Natural killer cell (primary cell): Measurements from ENCODE around the gene RCBTB2. TPM values are rescaled to one million over a fixed set of nuclear protein-coding genes. Genes with fewer than 3 reads are reported as not detected.

ENCODE experiments used
- ATAC-seq, 3 donors: fragments of 150-1000 bp in 2 of 3; fragments of 200-7000 bp in 1 of 3; cut with Tn5 transposase; 1 replicate in 1 of 3; 2 replicates in 2 of 3; pipeline ENCODE4 v1.10.0; 2021; ENCODE audit warnings: mild to moderate bottlenecking in 2 of 3, moderate library complexity in 2 of 3
- DNase-seq, 2 donors: peaks; one replicate each; pipeline versions ENCODE4 v3.0.0 to v3.0.0-alpha.2; 2013 to 2021; ENCODE audit warnings: mixed read lengths in 1 of 2
- H3K27ac ChIP-seq: one replicate; pipeline ENCODE4 v1.5.1; 2013; ENCODE audit warnings: mild to moderate bottlenecking, low read length
- H3K27me3 ChIP-seq: one replicate; pipeline ENCODE4 v1.6.1; 2013; ENCODE audit warnings: low read length; ENCODE audit not compliant: control insufficient read depth, insufficient read depth
- H3K36me3 ChIP-seq: one replicate; pipeline ENCODE4 v1.6.1; 2013; ENCODE audit warnings: low read length; ENCODE audit not compliant: control insufficient read depth, insufficient read depth
- H3K4me1 ChIP-seq: one replicate; pipeline ENCODE4 v1.6.1; 2013; ENCODE audit warnings: low read length; ENCODE audit not compliant: control insufficient read depth, insufficient read depth
- H3K4me3 ChIP-seq: one replicate; pipeline ENCODE4 v1.5.1; 2013; ENCODE audit warnings: low read length
- H3K9me3 ChIP-seq: one replicate; pipeline ENCODE4 v1.6.1; 2013; ENCODE audit warnings: low read length; ENCODE audit not compliant: control insufficient read depth, insufficient read depth
- H3K27ac Mint-ChIP-seq, 2 donors: one replicate each; pipeline ENCODE4 v1.8.0; 2022; ENCODE audit warnings: mild to moderate bottlenecking in 2 of 2, mixed read lengths in 2 of 2, moderate library complexity in 1 of 2
- H3K27me3 Mint-ChIP-seq, 2 donors: one replicate each; pipeline ENCODE4 v1.8.0; 2022; ENCODE audit warnings: low read depth in 2 of 2, mixed read lengths in 2 of 2
- H3K36me3 Mint-ChIP-seq: one replicate; pipeline ENCODE4 v1.8.0; 2022; ENCODE audit warnings: mixed read lengths
- H3K4me1 Mint-ChIP-seq, 2 donors: one replicate each; pipeline ENCODE4 v1.8.0; 2022; ENCODE audit warnings: mixed read lengths in 2 of 2
- H3K4me3 Mint-ChIP-seq: one replicate; pipeline ENCODE4 v1.8.0; 2022; ENCODE audit warnings: mild to moderate bottlenecking, moderate library complexity, mixed read lengths
- H3K9me3 Mint-ChIP-seq, 2 donors: one replicate each; pipeline ENCODE4 v1.8.0; 2022; ENCODE audit warnings: mixed read lengths in 2 of 2
- CTCF ChIP-seq: fragments of 200-600 bp; IDR thresholded peaks from one replicate; pipeline ENCODE4 v1.8.0; 2022; ENCODE audit warnings: antibody characterized with exemption
- WGBS: methylation state at CpG from one replicate; pipeline ENCODE4 v1.1.7; 2013; ENCODE audit warnings: missing lambda C conversion rate; ENCODE audit not compliant: insufficient coverage; 5-methylcytosine and 5-hydroxymethylcytosine counted together
- intact Hi-C: fragments of 100-400 bp; cut with micrococcal nuclease; formaldehyde crosslinking; loops from one replicate; pipeline ENCODE4 v1.14.2; 2022
- total RNA-seq, 4 donors: library from RNA; stranded (reverse); fragments of 120-200 nt in 1 of 4; gene quantifications; one replicate each; pipeline versions ENCODE4 v1.2.3 to v1.2.4, GENCODE V29; 2013 to 2022

Gene RCBTB2
- total RNA-seq, 3 donors from 2014 or later (not counting 1 experiment from before 2014, with no cell fraction given), result 21.9 to 27.1 (median 24.2) TPM

- Histone ChIP-seq H3K4me1 (peaks cover 27% of the 10 kb centered on the region), H3K9me3 (no peaks in the 10 kb centered on the region), H3K27ac (peak overlapping the region; percentile 5), H3K36me3 (no peaks in the 10 kb centered on the region), H3K4me3 (no peak overlapping the region), H3K27me3 (no peaks in the 10 kb centered on the region)
- H3K27ac Mint-ChIP-seq, result peak overlapping the region; percentile 32 to 65
- DNase-seq, result no peak
- WGBS, result 56% methylated on average over 5 of the region's 7 CpGs
- intact Hi-C loops, result no loop called here
- H3K4me3 Mint-ChIP-seq, result no peak overlapping the region
- no peak for TF ChIP-seq CTCF
- peaks cover 37 to 58% of the 10 kb centered on the region in 2 donors for H3K4me1 Mint-ChIP-seq
- no peaks in the 10 kb centered on the region for H3K9me3 Mint-ChIP-seq
- peaks cover 6 to 8% of the 10 kb centered on the region in 2 donors for H3K27me3 Mint-ChIP-seq
- ATAC-seq, result no peak
- no peaks in the 10 kb centered on the region for H3K36me3 Mint-ChIP-seq
Measured at GRCh38 chr13:48573213-48574007, 40.5 kb upstream of the RCBTB2 start.

GRCh38 chr13:48571126-48571913, 38.4 kb upstream of the RCBTB2 start:
- H3K9me3 ChIP-seq, result no peaks in the 10 kb centered on the region
- H3K4me1 ChIP-seq, result peaks cover 25% of the 10 kb centered on the region
- 5% methylated on average over 6 of the region's 9 CpGs for WGBS
- ATAC-seq, result peak in 2 of 3 donors; percentile 29 to 38
- H3K27ac ChIP-seq, result no peak overlapping the region
- H3K27me3 Mint-ChIP-seq, result peaks cover 8 to 10% of the 10 kb centered on the region in 2 donors
- no peak overlapping the region for H3K4me3 ChIP-seq
- no peak overlapping the region for H3K4me3 Mint-ChIP-seq
- no peaks in the 10 kb centered on the region for H3K9me3 Mint-ChIP-seq
- no peak overlapping the region for H3K27ac Mint-ChIP-seq
- H3K36me3 Mint-ChIP-seq, result no peaks in the 10 kb centered on the region
- H3K36me3 ChIP-seq, result no peaks in the 10 kb centered on the region
- no peak for TF ChIP-seq CTCF
- intact Hi-C loops, result no loop called here
- peaks cover 37 to 46% of the 10 kb centered on the region in 2 donors for H3K4me1 Mint-ChIP-seq
- no peaks in the 10 kb centered on the region for H3K27me3 ChIP-seq
- DNase-seq, result no peak

GRCh38 chr13:48570216-48570828, 37.4 kb upstream of the RCBTB2 start:
- no peak for TF ChIP-seq CTCF
- H3K9me3 ChIP-seq, result no peaks in the 10 kb centered on the region
- no peaks in the 10 kb centered on the region for H3K9me3 Mint-ChIP-seq
- peak overlapping the region; percentile 25 for H3K4me3 Mint-ChIP-seq
- no peaks in the 10 kb centered on the region for H3K36me3 Mint-ChIP-seq
- intact Hi-C loops, result no loop called here
- no peak overlapping the region for H3K4me3 ChIP-seq
- H3K36me3 ChIP-seq, result no peaks in the 10 kb centered on the region
- ATAC-seq, result no peak
- no peaks in the 10 kb centered on the region for H3K27me3 ChIP-seq
- no peak overlapping the region for H3K27ac ChIP-seq
- peak overlapping the region in 1 of 2 donors; percentile 30 for H3K27ac Mint-ChIP-seq
- DNase-seq, result no peak
- H3K27me3 Mint-ChIP-seq, result peaks cover 7 to 14% of the 10 kb centered on the region in 2 donors
- peaks cover 25% of the 10 kb centered on the region for H3K4me1 ChIP-seq
- 90% methylated on average over 8 of the region's 8 CpGs for WGBS
- H3K4me1 Mint-ChIP-seq, result peaks cover 40 to 43% of the 10 kb centered on the region in 2 donors
